ENCODE measurements around the gene THAP4.
"Not testable (repeated sequence)": the region's sequence is repeated elsewhere in the genome, so short reads cannot be mapped to it uniquely, and the experiment has no call there.

The THAP4 gene

DNA sequence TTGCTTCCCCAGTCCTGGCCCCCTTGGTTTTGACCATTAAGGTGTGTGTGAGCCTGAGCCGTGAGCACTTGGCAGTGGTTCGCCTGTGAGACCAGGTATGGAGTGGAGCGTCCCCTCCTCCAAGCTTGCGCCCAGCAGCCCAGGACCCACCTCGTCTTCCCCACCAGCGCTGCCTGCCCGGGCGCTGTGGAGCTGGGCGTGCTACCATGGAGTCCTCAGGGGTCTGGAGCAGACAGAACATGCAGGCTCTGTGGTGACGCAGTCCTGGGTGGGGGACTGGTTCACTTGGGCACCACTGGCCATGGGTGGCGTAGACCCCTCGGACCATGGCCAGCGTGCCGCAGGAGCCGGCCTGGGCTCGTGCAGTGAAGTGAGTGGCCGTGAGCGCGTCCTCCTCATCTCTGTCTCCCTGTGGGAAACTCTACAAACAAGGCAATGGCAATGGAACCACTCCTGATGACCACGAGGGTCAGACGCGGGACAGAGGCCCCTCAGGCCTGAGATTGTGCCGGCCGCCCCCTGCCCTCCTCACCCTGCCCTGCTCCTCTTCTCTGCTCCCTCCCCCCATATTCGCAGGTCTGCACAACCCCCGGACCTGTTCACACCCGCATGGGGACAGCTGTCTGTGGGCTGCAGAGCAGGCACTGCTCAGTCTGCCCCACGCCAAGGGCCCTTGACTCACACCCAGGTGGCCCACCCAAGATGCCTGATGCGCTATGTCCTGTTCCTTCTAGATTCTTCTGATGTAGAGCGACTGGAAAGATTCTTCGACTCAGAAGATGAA, 34.7 kb upstream of the THAP4 start:
- no peak for DNase-seq (ENCODE audit: low read depth)
- H3K4me3 ChIP-seq (ENCODE audit: low read depth, low read length) = no peak overlapping the region
- TF ChIP-seq CTCF (IDR thresholded peaks at IDR 0.05; ENCODE audit: insufficient read depth, low read depth, low read length, missing control alignments) = no peak

DNA sequence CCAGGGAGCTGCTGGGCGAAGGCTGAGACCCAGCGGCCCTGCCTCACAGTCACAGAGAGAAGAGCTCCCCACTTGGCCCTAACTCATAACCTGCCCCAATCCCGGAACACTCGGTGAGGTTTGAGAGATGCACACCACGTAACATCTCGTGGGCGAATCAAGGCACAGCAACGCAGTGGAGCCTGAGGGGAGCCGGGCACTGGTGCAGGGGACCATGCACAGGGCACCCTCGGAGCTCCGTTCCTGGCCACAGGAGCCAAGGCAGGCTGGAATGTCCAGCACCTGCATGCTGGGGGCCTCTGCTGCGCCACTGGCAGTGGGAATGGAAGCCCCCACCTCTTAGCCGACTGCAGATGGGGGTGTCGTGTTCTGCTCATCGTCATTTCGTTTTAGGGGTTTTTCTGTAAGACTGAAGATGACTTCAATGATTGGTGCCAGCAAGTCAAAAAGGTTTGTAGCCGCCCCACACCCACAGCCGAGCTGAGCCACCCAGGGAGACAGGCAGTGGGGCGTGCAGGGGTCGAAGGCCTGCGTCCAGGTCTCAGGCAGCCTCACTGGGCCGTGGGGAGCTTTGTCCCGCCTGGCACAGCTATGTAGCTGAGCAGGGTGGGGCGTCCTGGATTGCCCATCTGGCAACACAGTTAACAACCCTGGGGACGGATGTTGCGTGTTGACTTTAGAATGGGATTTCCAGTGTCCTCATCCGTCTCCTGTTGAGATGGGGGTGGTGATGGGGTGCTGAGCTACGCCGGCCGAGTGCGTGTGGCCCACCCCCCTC, 33.6 kb upstream of the THAP4 start:
- no peak for DNase-seq (ENCODE audit: low read depth)
- H3K4me3 ChIP-seq (ENCODE audit: low read depth, low read length) = no peak overlapping the region
- TF ChIP-seq CTCF (IDR thresholded peaks at IDR 0.05; ENCODE audit: insufficient read depth, low read depth, low read length, missing control alignments) = no peak

- no peak overlapping the region for H3K4me3 ChIP-seq (ENCODE audit: low read depth, low read length)
- TF ChIP-seq CTCF (IDR thresholded peaks at IDR 0.05; ENCODE audit: insufficient read depth, low read depth, low read length, missing control alignments) = no peak
- DNase-seq (ENCODE audit: low read depth) = no peak
Measured at GRCh38 chr2:241668839-241669238, 31.9 kb upstream of the THAP4 start.

DNA sequence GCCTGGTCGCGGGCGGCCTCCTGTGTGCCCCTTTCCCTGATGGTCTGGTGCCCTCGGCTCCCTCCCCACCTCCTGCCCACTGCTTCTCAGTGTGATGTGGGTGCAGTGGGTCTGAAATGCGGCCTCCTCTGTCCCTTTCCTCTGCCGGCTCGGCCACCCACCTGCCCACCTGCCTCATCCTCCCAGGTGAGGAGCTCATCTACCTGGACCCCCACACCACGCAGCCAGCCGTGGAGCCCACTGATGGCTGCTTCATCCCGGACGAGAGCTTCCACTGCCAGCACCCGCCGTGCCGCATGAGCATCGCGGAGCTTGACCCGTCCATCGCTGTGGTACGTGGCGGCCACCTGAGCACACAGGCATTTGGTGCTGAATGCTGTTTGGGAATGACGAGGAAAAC, 31.4 kb upstream of the THAP4 start:
- no peak overlapping the region for H3K4me3 ChIP-seq (ENCODE audit: low read depth, low read length)
- no peak for TF ChIP-seq CTCF (IDR thresholded peaks at IDR 0.05; ENCODE audit: insufficient read depth, low read depth, low read length, missing control alignments)
- DNase-seq (ENCODE audit: low read depth) = no peak

DNA sequence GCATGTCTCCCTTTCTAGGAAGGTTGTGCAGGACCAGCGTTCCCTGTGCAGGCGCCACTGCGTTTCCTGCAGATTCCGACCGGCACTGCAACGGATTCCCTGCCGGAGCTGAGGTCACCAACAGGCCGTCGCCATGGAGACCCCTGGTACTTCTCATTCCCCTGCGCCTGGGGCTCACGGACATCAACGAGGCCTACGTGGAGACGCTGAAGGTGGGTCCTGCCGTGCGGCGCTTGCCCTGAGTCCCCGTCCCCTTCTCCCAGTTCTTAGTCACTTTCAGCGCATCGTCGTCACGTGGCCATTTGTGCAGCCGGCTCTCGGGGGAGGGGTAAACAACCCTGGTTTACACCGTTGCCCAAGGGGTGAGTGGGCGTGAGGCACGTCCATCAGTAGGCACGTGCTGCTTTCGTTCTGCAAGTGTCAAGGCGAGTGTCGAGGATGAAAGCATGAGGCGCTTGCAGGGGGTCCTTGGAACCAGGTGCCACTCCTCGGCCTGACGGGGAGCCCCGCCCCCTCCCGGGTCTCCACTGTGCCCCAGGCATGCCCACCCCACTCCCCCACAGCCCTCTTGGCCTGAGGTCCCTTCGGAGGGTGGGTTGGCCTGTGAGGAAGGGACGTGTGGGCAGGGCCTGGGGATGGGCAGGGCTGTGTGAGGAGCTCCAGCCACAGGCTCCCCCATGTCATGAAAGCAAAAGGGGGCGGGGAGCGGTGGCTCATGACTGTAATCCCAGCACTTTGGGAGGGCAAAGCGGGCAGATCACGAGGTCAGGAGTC, 29.9 kb upstream of the THAP4 start:
- no peak for TF ChIP-seq CTCF (IDR thresholded peaks at IDR 0.05; ENCODE audit: insufficient read depth, low read depth, low read length, missing control alignments)
- H3K4me3 ChIP-seq (ENCODE audit: low read depth, low read length) = no peak overlapping the region
- DNase-seq (ENCODE audit: low read depth) = no peak

GRCh38 chr2:241665731-241666440, 28.9 kb upstream of the THAP4 start:
- TF ChIP-seq CTCF (IDR thresholded peaks at IDR 0.05; ENCODE audit: insufficient read depth, low read depth, low read length, missing control alignments) = no peak
- no peak for DNase-seq (ENCODE audit: low read depth)
- H3K4me3 ChIP-seq (ENCODE audit: low read depth, low read length) = no peak overlapping the region

DNA sequence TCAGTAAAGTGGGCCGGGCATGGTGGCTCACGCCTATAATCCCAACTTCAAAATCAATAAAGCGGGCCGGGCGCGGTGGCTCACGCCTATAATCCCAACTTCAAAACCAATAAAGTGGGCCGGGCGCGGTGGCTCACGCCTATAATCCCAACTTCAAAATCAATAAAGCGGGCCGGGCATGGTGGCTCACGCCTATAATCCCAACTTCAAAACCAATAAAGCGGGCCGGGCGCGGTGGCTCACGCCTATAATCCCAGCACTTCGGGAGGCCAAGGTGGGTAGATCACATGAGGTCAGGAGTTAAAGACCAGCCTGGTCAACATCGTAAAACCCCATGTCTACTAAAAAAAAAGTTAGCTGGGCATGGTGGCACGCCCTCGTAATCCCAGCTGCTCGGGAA, 25.8 kb upstream of the THAP4 start:
- DNase-seq (ENCODE audit: low read depth); H3K4me3 ChIP-seq (ENCODE audit: low read depth, low read length): not testable (repeated sequence)

All from GM12865 (cell line).